Epithelial cell of prostate (primary cell): ENCODE data around the gene SOX8.

Experiments
- DNase-seq: peaks from one replicate; pipeline ENCODE4 v3.0.0-alpha.2; 2011; ENCODE audit warnings: low read depth, low spot score
- H3K27ac ChIP-seq: fragments of 450-650 bp; 2 replicates; pipeline ENCODE4 v1.5.1; 2017; ENCODE audit warnings: mild to moderate bottlenecking

SOX8 gene

DNA sequence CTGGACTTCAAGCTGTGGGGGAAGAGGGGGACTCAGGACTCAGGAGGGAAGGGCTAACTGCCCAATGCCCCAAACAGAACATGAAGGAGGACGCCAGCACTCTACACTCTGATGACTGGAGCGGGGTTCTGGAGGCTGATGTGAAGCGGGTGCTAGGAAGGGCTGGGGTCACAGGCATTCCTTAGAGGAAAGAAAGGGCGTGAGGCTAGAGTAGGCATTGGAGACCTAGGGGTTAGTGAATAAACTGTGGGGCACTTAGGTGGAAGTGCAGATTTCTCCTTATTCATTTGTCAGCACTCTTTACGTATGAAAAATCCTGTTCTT lies 10.0 kb upstream of the SOX8 start:
- H3K27ac ChIP-seq = no peak overlapping the region

DNA sequence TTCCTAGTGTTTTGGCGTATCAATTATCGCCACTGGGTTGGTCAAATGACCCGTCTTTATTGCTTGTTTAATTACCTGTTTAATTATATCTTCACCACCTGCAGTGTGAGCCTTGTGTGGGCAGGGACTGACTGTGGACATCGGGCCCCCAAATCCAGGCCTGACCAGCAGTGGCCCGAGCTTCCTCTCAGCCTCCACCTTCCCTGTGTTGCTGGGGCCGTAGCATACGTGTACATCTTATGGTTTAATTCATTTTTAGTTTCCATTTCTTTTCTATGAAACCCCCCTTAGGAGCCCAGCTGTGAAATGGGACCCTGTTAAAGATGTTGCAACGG lies 9.6 kb upstream of the SOX8 start:
- no peak for DNase-seq
- no peak overlapping the region for H3K27ac ChIP-seq

More for the DNA sequence above, 10.0 kb upstream of the SOX8 start:
- no peak for DNase-seq

DNA sequence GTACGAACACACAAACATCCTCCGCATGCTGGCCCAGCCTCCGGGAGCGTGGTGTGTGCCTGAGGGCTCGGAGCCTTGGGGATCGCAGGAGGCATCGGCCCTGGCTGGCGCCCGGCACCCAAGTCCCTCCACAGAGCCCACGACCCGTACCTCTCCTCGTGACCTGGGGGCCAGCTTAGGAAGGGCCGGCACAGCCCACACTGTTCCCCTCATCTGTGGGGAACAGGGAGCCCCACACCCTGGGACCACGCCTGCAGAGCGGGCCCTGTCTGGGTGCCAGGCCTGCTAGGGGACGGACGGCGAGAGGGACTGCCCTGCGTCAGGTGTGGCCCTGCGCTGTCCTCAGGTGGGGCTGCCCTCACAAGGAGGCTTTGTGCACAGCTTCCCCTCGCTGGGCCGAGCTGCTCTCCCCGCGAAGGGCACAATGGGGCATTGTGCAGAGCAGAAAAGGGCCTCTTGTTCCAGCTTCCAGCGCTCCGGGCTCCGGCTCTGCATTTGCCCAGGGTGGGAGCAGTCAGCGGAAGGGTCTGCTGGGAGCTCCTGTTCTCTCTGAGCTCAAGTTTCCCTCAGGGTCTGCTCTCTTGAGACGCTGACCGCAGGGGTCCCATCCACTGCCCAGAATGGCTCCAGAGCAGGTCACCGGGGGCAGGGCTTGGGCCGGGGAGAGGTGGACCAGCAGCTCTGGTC lies 9.1 kb upstream of the SOX8 start:
- DNase-seq = no peak
- no peak overlapping the region for H3K27ac ChIP-seq

GRCh38 chr16:973366-973765 lies 8.2 kb upstream of the SOX8 start:
- no peak for DNase-seq
- H3K27ac ChIP-seq = no peak overlapping the region

- no peak overlapping the region for H3K27ac ChIP-seq
- no peak for DNase-seq
These were observed 7.5 kb upstream of the SOX8 start for GRCh38 chr16:974001-974601.

GRCh38 chr16:974611-975261 lies 6.8 kb upstream of the SOX8 start:
- DNase-seq = no peak

GRCh38 chr16:975291-975690 lies 6.3 kb upstream of the SOX8 start:
- H3K27ac ChIP-seq = no peak overlapping the region
- DNase-seq = no peak

More at GRCh38 chr16:974611-975261, 6.8 kb upstream of the SOX8 start:
- H3K27ac ChIP-seq = no peak overlapping the region

DNA sequence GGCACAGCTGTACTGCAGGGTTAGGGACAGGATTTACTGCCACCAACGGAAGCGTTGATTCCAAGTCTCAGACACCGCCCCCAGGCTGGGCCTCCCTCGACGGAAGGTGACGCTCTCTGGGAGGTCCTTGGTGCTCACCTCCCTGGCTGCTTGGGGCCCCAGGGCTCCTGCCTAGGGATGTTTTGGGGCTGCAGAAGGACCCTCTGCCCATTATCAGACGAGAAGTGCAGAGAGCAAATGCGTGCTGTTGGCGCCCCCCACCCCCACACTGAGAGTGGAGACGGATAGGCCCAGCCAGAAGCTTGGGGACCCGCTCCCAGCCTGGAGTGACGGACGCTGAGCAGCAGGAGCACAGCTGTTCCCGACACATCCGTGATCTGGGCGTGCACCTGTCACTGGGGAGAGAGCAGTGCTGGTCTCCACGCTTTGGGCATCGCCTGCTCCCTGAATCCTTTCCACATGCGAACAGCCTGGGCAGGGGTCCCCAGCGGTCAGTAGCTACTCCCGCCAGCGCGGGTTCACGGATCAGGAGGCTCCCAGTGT lies 5.1 kb upstream of the SOX8 start:
- no peak for DNase-seq
- no peak overlapping the region for H3K27ac ChIP-seq

DNA sequence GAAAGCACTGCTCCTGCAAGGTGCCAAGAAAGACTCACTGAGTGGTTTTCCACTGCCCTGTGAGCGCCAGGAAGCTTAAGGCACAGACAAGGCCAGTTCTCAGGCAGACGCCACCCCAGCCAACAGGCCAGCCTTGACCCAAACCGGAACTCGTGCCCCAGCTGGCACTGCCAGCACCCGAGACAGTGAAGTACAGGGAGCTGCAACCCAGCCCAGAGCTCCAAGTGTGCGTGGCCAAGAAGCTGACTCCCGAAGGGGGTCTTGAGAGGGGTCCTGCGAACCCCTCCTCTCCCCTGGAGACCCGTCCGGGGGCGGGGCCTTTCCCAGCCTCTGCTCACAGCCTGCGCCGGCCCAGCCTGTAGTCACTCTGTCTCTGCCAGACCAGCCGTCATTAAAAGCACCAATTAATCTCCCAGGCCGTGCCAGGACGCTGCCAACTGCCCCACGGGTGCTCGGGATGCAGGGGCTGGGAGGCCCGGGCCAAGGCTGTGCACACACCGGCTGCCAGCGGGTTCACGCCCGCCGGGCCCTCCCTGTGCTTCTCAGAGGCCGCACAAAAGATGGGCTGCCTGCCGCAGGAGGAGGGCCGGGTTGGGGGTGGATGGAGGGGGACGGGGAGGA lies 4.4 kb upstream of the SOX8 start:
- H3K27ac ChIP-seq = no peak overlapping the region
- DNase-seq = no peak

DNA sequence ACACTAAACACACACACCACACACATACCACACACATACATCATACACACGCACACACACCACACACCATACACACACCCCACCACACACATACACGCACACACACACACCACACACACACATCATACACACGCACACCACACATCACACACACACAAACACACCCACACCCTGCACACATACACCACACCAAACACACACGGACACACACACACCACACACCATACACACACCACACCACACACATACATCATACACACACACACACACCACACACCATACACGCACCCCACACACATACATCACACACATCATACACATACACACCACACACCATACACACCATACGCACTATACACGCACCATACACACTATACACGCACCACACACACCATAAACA lies 3.7 kb upstream of the SOX8 start:
- no peak for DNase-seq
- H3K27ac ChIP-seq = no peak overlapping the region

- no peak for DNase-seq
- H3K27ac ChIP-seq = no peak overlapping the region
These were observed 3.2 kb upstream of the SOX8 start for GRCh38 chr16:978403-978802.

DNA sequence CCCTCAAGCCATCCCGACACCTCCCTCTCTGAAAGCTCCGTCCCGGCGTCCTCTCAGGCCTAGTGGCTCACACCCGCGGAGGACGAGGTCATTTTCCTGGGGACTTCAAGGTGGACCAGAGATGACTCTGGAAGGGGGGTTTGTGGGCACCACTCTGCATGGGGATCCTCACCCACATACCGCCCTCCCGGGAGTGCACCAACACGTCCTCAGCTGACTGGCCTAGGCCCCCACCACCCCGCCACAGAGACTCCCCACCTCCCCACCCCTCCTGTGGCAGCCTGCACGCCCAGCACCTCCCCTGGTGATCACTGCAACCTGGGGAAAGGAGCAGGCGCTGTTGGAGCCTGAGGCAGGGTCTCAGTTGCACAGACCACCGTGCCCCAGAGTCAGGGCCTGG lies 2.4 kb upstream of the SOX8 start:
- no peak overlapping the region for H3K27ac ChIP-seq
- no peak for DNase-seq

DNA sequence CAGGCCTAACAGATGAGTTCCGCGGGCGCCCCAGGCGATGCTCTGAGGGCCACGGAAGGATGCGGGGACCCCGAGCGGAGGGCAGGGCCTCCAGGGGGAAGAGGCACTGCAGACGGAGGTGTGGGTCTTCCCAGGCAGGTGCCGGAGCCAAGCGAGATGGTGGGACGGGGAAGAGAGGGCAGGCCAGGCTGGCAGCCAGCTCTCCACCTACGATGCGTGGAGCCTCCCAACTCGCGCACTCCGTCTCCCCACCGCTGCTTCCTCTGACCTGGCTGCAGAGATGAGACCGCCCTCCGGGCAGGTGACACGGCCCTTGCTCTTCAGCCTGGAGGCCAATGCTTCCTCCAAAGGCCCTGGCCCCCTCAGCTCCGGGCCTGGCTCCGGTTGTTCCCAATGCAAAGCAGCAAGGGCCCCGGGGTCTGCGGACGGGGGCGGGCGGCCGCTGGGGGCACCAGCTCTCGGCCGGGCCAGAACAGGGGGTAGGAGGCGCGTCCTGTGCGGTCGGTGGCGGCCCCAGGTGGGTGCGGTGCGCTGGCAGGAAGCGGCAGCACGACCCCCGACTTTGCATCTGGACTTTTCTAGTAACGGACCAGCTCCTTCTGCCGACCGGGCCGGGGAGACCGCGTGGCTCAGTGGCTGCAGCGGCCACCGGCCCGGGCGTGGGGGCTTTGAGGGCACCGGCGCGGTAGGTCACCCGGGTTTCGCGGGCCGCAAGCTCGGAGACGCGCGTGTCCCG lies 1.5 kb upstream of the SOX8 start:
- H3K27ac ChIP-seq = no peak overlapping the region
- DNase-seq = no peak

- no peak for DNase-seq
- H3K27ac ChIP-seq = no peak overlapping the region
These were observed 1.0 kb upstream of the SOX8 start for GRCh38 chr16:980595-980854.

GRCh38 chr16:982145-983043 lies 824 bp downstream of the SOX8 start:
- H3K27ac ChIP-seq = no peak overlapping the region
- no peak for DNase-seq

GRCh38 chr16:983044-984030 lies 1.8 kb downstream of the SOX8 start:
- no peak overlapping the region for H3K27ac ChIP-seq
- DNase-seq = no peak

DNA sequence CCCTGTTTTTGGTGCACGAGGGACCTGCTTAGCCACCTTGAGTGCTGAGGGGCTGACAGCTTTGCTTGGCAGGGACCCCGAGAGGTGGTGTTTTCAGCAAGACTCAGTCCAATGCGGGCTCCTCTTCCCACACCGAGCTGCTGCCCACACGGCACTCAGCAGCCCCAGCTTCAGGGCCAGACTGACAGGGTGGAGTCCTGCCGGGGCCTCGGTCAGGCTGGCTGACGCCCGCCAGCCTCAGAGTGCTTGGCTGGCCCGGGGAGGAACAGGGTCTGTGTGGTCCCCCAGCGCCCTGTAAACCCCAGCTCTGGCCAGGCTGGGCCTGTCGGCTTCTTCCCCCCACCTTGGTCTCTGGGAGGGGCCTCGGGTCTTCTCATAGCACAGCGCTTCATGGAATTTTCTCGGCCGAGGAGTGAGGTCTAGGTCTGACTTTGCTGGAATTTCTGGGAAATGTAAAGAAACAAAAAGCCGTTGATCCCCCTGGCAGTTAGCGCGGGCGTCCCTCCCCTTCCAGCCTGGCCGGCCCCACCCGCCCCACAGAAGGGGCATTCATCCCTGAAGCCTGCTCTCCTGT lies 2.6 kb downstream of the SOX8 start:
- DNase-seq = no peak
- H3K27ac ChIP-seq = no peak overlapping the region
